SK-N-SH (cell line): Measurements from ENCODE around the gene PIK3R5. TPM values are rescaled to one million over a fixed set of nuclear protein-coding genes. Genes with fewer than 3 reads are reported as not detected.

Experiments
- CTCF ChIA-PET: fragments of 300-600, 350-600 bp; formaldehyde crosslinking; extraction: SDS; loops from one replicate; lab custom pipeline; 2021; lab: Yijun Ruan, JAX
- POLR2A ChIA-PET: fragments of 350-600 bp; sonication (Branson Sonifier 250); formaldehyde crosslinking; extraction: SDS; loops from one replicate; lab custom pipeline; 2020; ENCODE audit warnings: antibody characterized with exemption, inconsistent platforms; lab: Yijun Ruan, JAX
- DNase-seq: peaks from one replicate; pipeline ENCODE4 v3.0.0; 2012
- H2AFZ ChIP-seq: fragments of 200-600 bp; sonication (generic); 2 replicates; pipeline ENCODE4 v1.8.1; 2016; ENCODE audit warnings: antibody characterized with exemption, mild to moderate bottlenecking, low read depth
- H3F3A ChIP-seq: fragments of 200-600 bp; sonication (generic); replicated peaks from 2 replicates; pipeline ENCODE3; 2016; ENCODE audit warnings: antibody characterized with exemption, mild to moderate bottlenecking; ENCODE audit not compliant: insufficient read depth
- H3K27ac ChIP-seq, 2 experiments: fragments of 200-500 bp in 1 of 2; fragments of 200-600 bp in 1 of 2; sonication (Bioruptor generic) in 1 of 2; sonication (generic), shearing (Covaris generic) in 1 of 2; 2 replicates each; pipeline versions ENCODE4 v1.5.1 to v1.6.1; 2014 to 2016; ENCODE audit warnings: low read depth in 2 of 2, inconsistent platforms in 1 of 2, low read length in 1 of 2, mild to moderate bottlenecking in 1 of 2, mixed read lengths in 1 of 2
- H3K27me3 ChIP-seq: fragments of 200-600 bp; sonication (generic), shearing (Covaris generic); 2 replicates; pipeline ENCODE4 v1.6.1; 2016; ENCODE audit warnings: mixed run types; ENCODE audit not compliant: insufficient read depth
- H3K36me3 ChIP-seq, 2 experiments: fragments of 200-500 bp in 1 of 2; fragments of 200-600 bp in 1 of 2; sonication (Bioruptor generic) in 1 of 2; sonication (generic) in 1 of 2; replicated peaks in 1 of 2; 2 replicates each; pipeline versions ENCODE3 to v1.5.1; 2014 to 2016; ENCODE audit warnings: low read length in 1 of 2, mild to moderate bottlenecking in 1 of 2; ENCODE audit not compliant: insufficient read depth in 2 of 2, control insufficient read depth in 1 of 2
- H3K4me1 ChIP-seq, 2 experiments: fragments of 200-500 bp in 1 of 2; fragments of 200-600 bp in 1 of 2; sonication (Bioruptor generic) in 1 of 2; sonication (generic), shearing (Covaris generic) in 1 of 2; 2 replicates each; pipeline versions ENCODE4 v1.5.1 to v1.6.1; 2014 to 2016; ENCODE audit warnings: low read depth in 1 of 2, low read length in 1 of 2, mixed run types in 1 of 2; ENCODE audit not compliant: insufficient read depth in 2 of 2, control insufficient read depth in 1 of 2
- H3K4me2 ChIP-seq: fragments of 200-600 bp; sonication (generic), shearing (Covaris generic); 2 replicates; pipeline ENCODE4 v1.6.1; 2017; ENCODE audit warnings: mixed run types
- H3K4me3 ChIP-seq, 2 experiments: fragments of 200-500 bp in 1 of 2; fragments of 200-600 bp in 1 of 2; sonication (Bioruptor generic) in 1 of 2; sonication (generic), shearing (Covaris generic) in 1 of 2; 2 replicates each; pipeline versions ENCODE4 v1.5.1 to v1.8.1; 2014 to 2016; ENCODE audit warnings: low read depth in 2 of 2, inconsistent platforms in 1 of 2, low read length in 1 of 2, mild to moderate bottlenecking in 1 of 2, mixed read lengths in 1 of 2, moderate library complexity in 1 of 2
- H3K79me2 ChIP-seq: fragments of 200-600 bp; sonication (generic); 2 replicates; pipeline ENCODE4 v1.8.1; 2017; ENCODE audit warnings: mild to moderate bottlenecking; ENCODE audit not compliant: insufficient read depth
- H3K9ac ChIP-seq: fragments of 200-600 bp; sonication (generic); 2 replicates; pipeline ENCODE4 v1.6.1; 2017; ENCODE audit warnings: mixed run types
- H3K9me2 ChIP-seq: fragments of 200-600 bp; sonication (generic); 2 replicates; pipeline ENCODE4 v1.6.1; 2017; ENCODE audit warnings: mixed run types
- H3K9me3 ChIP-seq: fragments of 200-600 bp; sonication (generic); 2 replicates; pipeline ENCODE4 v1.6.1; 2017; ENCODE audit warnings: mixed run types, mild to moderate bottlenecking, moderate library complexity
- H4K20me1 ChIP-seq: fragments of 200-600 bp; sonication (generic); 2 replicates; pipeline ENCODE4 v1.6.1; 2017; ENCODE audit warnings: mild to moderate bottlenecking, mixed run types; ENCODE audit not compliant: insufficient read depth
- CHD2 ChIP-seq: fragments of 150-350 bp; IDR thresholded peaks from 2 replicates; pipeline ENCODE4 v1.6.1; 2018; ENCODE audit warnings: low read length; ENCODE audit not compliant: partially characterized antibody
- ELF1 ChIP-seq: IDR thresholded peaks from 2 replicates; pipeline ENCODE4 v1.4.0; 2012
- EP300 ChIP-seq, 2 experiments: IDR thresholded peaks; 2 replicates each; pipeline versions ENCODE4 v1.4.0 to v1.6.1; 2012; ENCODE audit warnings: borderline replicate concordance in 1 of 2, low read depth in 1 of 2, low read length in 1 of 2
- GABPA ChIP-seq: IDR thresholded peaks from 2 replicates; pipeline ENCODE4 v1.4.0; 2012; ENCODE audit warnings: low read depth, mild to moderate bottlenecking
- JUND ChIP-seq: IDR thresholded peaks from 2 replicates; pipeline ENCODE4 v1.4.0; 2012
- MXI1 ChIP-seq: IDR thresholded peaks from 2 replicates; pipeline ENCODE4 v1.6.1; 2012; ENCODE audit warnings: mild to moderate bottlenecking, low read depth, low read length, improper control_type of control experiment
- NFIC ChIP-seq: IDR thresholded peaks from 2 replicates; pipeline ENCODE4 v1.4.0; 2012; ENCODE audit warnings: borderline replicate concordance
- RAD21 ChIP-seq: IDR thresholded peaks from 2 replicates; pipeline ENCODE4 v1.6.1; 2012; ENCODE audit warnings: mild to moderate bottlenecking, low read length
- RCOR1 ChIP-seq: fragments of 150-350 bp; IDR thresholded peaks from 2 replicates; pipeline ENCODE4 v1.6.1; 2017; ENCODE audit warnings: antibody characterized with exemption, low read length
- WGBS: methylation state at CpG from one replicate; pipeline ENCODE4 v1.1.6; 2017; ENCODE audit warnings: low lambda C conversion rate; 5-methylcytosine and 5-hydroxymethylcytosine counted together
- polyA plus RNA-seq, 3 experiments: library from polyadenylated mRNA; depleted of rRNA; stranded (reverse); fragments of >200 nt; gene quantifications; 2 replicates each; pipeline ENCODE4 v1.2.3, GENCODE V29; 2012
- TF ChIP-seq, protein P1 (sequence below): fragments of 200-600 bp; sonication (generic); IDR thresholded peaks from 2 replicates; pipeline ENCODE4 v1.6.1; 2017; ENCODE audit warnings: antibody characterized with exemption, mild to moderate bottlenecking, moderate library complexity
- TF ChIP-seq, protein P2 (sequence below): IDR thresholded peaks from 2 replicates; pipeline ENCODE4 v1.4.0; 2012; ENCODE audit warnings: low read depth
- TF ChIP-seq, protein P3 (sequence below): IDR thresholded peaks from 2 replicates; pipeline ENCODE4 v1.4.0; 2012; ENCODE audit warnings: low read depth, borderline replicate concordance

PIK3R5 gene
- polyA plus RNA-seq, 1 of the 3 experiments (the other 2 are of a cell fraction) = not detected

DNA sequence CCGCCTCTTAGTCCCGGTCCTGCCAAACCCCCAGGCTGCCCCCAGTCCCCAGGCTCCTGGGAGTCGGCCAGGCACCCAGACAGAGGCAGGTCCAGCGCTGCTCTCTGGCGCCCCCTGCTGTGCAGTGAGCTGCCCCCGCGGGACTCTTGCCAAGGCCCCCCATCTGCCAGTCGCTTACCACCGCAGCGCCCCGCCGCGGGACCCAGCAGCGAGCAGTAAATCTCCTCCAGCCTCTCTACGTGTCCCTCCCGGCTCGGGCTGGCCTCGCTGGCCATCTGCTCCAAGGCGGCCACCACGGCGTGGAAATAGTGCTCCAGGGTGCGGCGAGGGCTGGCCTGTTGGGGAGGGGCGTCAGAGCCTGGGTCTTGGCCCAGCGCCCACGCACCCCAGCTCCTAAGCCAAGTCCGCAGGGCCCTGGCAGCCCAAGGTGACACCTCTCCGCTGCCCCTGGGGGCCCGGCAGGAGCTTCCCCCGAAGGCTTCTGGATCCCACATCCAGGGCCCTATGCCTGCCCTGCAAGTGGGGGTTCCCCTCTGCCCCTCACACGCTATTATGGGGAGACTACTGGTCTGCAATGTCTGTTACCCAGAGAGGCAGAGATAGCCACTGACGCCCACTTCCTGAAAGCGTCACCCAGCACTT is 132.7 kb downstream of the PIK3R5 start:
- no peaks in the 10 kb centered on the region for H3F3A ChIP-seq
- H2AFZ ChIP-seq = no peak overlapping the region
- no peaks in the 10 kb centered on the region for H3K9me2 ChIP-seq
- H3K4me2 ChIP-seq = no peak overlapping the region
- H4K20me1 ChIP-seq = no peaks in the 10 kb centered on the region
- no peaks in the 10 kb centered on the region for H3K4me1 ChIP-seq
- no peaks in the 10 kb centered on the region for H3K9me3 ChIP-seq
- no peaks in the 10 kb centered on the region for H3K36me3 ChIP-seq
- ChIA-PET CTCF (interaction anchor here (0.7 to 1.7 kb wide), 4 partner anchors 8 to 50 kb away, joined by 3 to 5 read pairs (median 4); no protein-coding TSS in a partner anchor), POLR2A (no interaction called here)
- no peak overlapping the region for H3K27ac ChIP-seq
- H3K79me2 ChIP-seq = no peaks in the 10 kb centered on the region
- no peak overlapping the region for H3K9ac ChIP-seq
- 6% methylated on average over 7 of the region's 33 CpGs for WGBS
- TF ChIP-seq, protein P1, sequence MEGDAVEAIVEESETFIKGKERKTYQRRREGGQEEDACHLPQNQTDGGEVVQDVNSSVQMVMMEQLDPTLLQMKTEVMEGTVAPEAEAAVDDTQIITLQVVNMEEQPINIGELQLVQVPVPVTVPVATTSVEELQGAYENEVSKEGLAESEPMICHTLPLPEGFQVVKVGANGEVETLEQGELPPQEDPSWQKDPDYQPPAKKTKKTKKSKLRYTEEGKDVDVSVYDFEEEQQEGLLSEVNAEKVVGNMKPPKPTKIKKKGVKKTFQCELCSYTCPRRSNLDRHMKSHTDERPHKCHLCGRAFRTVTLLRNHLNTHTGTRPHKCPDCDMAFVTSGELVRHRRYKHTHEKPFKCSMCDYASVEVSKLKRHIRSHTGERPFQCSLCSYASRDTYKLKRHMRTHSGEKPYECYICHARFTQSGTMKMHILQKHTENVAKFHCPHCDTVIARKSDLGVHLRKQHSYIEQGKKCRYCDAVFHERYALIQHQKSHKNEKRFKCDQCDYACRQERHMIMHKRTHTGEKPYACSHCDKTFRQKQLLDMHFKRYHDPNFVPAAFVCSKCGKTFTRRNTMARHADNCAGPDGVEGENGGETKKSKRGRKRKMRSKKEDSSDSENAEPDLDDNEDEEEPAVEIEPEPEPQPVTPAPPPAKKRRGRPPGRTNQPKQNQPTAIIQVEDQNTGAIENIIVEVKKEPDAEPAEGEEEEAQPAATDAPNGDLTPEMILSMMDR = peak; percentile 65
- no peak for TF ChIP-seq RCOR1
- no peak for TF ChIP-seq EP300 (IDR thresholded peaks at IDR 0.05; ENCODE audit: borderline replicate concordance in 1 of 2, low read depth in 1 of 2, low read length in 1 of 2)
- TF ChIP-seq NFIC = peak; percentile 46
- peaks cover 72% of the 10 kb centered on the region for H3K27me3 ChIP-seq
- DNase-seq = peak; percentile 75
- H3K4me3 ChIP-seq = no peak overlapping the region

DNA sequence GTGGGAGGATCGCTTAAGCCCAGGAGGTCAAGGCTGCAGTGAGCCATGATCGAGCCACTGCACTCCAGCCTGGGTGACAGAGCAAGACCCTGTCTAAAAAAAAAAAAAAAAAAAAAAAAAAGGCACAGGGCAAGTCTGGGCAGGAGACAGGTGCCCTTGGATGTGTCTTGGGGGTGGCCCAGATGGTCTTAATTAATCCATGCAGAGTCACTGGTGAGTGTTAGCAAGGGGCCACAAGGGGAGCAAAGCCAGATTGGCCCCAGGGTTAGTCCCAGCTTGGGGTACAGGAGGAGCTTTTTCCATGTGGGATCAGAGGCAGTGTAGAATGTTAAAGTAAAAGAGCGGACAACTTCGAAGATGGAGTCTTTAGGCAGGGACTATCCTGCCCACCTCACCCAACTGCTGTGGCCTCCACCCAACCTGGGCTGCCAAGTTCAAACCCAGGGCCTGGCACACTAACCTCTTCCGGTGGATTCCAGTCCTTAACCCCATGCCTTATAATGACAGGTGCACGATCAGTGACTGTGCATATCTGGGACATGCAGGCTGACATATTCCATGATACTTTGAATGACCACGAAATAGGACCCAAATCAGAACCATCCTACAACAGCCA is 134.2 kb downstream of the PIK3R5 start:
- DNase-seq = no peak
- POLR2A ChIA-PET = no interaction called here
- CTCF ChIA-PET = no interaction called here

More for the DNA sequence above, 134.2 kb downstream of the PIK3R5 start:
- H3F3A ChIP-seq = no peaks in the 10 kb centered on the region
- no peaks in the 10 kb centered on the region for H3K9me2 ChIP-seq
- H3K36me3 ChIP-seq = no peaks in the 10 kb centered on the region
- no peaks in the 10 kb centered on the region for H3K79me2 ChIP-seq
- H3K4me2 ChIP-seq = no peak overlapping the region
- no peak overlapping the region for H3K27ac ChIP-seq
- no peaks in the 10 kb centered on the region for H4K20me1 ChIP-seq
- WGBS = 32% methylated on average over 5 of the region's 7 CpGs
- H2AFZ ChIP-seq = no peak overlapping the region
- TF ChIP-seq JUND (no peak), CHD2 (no peak), NFIC (no peak), GABPA (no peak), RCOR1 (no peak), MXI1 (no peak), ELF1 (no peak), RAD21 (no peak)
- TF ChIP-seq, protein P2, sequence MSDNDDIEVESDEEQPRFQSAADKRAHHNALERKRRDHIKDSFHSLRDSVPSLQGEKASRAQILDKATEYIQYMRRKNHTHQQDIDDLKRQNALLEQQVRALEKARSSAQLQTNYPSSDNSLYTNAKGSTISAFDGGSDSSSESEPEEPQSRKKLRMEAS = no peak
- TF ChIP-seq, protein P1 = no peak
- TF ChIP-seq, protein P3, sequence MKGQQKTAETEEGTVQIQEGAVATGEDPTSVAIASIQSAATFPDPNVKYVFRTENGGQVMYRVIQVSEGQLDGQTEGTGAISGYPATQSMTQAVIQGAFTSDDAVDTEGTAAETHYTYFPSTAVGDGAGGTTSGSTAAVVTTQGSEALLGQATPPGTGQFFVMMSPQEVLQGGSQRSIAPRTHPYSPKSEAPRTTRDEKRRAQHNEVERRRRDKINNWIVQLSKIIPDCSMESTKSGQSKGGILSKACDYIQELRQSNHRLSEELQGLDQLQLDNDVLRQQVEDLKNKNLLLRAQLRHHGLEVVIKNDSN = no peak
- no peaks in the 10 kb centered on the region for H3K9me3 ChIP-seq
- H3K9ac ChIP-seq = no peak overlapping the region
- H3K27me3 ChIP-seq = peaks cover 68% of the 10 kb centered on the region
- no peaks in the 10 kb centered on the region for H3K4me1 ChIP-seq
- no peak overlapping the region for H3K4me3 ChIP-seq
